Measurements from ENCODE around the gene SPRR5.

Gene SPRR5

DNA sequence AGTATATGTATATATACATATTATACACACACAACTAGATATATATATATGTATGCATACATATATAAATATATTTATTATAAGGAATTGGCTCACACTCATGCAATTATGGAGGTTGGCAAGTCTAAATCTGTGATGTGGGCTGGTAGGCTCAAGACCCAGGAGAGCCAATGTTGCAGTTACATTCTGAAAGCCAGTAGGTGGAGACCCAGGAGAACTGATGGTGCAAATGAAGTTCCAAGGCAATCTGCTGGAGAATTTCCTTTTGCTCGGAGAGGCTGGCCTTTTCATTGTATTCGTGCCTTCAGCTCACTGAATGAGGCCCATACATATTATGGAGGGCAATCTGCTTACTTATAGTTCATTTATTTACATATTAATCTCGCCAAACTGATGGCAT lies 29.2 kb upstream of the SPRR5 start:
- no peaks in the 10 kb centered on the region for H3K79me2 ChIP-seq (ENCODE audit: insufficient read depth, low read depth)
- TF ChIP-seq, protein P1, sequence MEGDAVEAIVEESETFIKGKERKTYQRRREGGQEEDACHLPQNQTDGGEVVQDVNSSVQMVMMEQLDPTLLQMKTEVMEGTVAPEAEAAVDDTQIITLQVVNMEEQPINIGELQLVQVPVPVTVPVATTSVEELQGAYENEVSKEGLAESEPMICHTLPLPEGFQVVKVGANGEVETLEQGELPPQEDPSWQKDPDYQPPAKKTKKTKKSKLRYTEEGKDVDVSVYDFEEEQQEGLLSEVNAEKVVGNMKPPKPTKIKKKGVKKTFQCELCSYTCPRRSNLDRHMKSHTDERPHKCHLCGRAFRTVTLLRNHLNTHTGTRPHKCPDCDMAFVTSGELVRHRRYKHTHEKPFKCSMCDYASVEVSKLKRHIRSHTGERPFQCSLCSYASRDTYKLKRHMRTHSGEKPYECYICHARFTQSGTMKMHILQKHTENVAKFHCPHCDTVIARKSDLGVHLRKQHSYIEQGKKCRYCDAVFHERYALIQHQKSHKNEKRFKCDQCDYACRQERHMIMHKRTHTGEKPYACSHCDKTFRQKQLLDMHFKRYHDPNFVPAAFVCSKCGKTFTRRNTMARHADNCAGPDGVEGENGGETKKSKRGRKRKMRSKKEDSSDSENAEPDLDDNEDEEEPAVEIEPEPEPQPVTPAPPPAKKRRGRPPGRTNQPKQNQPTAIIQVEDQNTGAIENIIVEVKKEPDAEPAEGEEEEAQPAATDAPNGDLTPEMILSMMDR (conservative IDR thresholded peaks at IDR 0.05; ENCODE audit: low read depth, low read length): no peak
- no peaks in the 10 kb centered on the region for H3K36me3 ChIP-seq (ENCODE audit: insufficient read depth)
- no peak overlapping the region for H3K4me2 ChIP-seq
- H3K4me3 ChIP-seq (IDR thresholded peaks at IDR 0.05; ENCODE audit: insufficient read depth, low read depth, low read length): no peak overlapping the region
- H2AFZ ChIP-seq (ENCODE audit: low read depth): no peak overlapping the region
- H3K9ac ChIP-seq: no peak overlapping the region
- no peaks in the 10 kb centered on the region for H4K20me1 ChIP-seq (ENCODE audit: insufficient read depth)
- H3K4me1 ChIP-seq (ENCODE audit: low read depth, poor library complexity, severe bottlenecking): no peaks in the 10 kb centered on the region
- no peak overlapping the region for H3K27ac ChIP-seq
- no peaks in the 10 kb centered on the region for H3K27me3 ChIP-seq (ENCODE audit: insufficient read depth, low read depth)

DNA sequence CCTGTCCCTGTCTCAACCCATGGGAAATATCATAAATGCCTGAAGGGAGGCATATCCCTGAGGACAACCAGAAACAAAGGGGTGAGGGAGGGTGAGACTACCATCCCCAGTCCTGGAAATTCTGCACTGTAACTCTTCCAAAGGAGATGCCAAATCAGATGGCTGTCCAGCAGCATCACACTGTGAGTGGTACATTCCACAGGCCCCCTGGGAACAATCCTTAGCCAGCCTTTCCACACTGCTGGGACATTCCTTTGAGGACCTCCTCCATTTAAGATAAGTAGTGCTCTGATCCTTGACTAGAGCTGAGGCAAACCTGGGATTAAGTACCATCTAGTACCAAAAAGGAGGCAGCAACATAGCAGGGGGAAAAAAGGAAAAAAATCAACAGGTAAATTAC lies 27.9 kb upstream of the SPRR5 start:
- no peaks in the 10 kb centered on the region for H3K27me3 ChIP-seq (ENCODE audit: insufficient read depth, low read depth)
- no peaks in the 10 kb centered on the region for H3K79me2 ChIP-seq (ENCODE audit: insufficient read depth, low read depth)
- TF ChIP-seq, protein P1 (conservative IDR thresholded peaks at IDR 0.05; ENCODE audit: low read depth, low read length): no peak
- no peak overlapping the region for H3K4me3 ChIP-seq (IDR thresholded peaks at IDR 0.05; ENCODE audit: insufficient read depth, low read depth, low read length)
- H3K36me3 ChIP-seq (ENCODE audit: insufficient read depth): no peaks in the 10 kb centered on the region
- H3K27ac ChIP-seq: no peak overlapping the region
- H3K9ac ChIP-seq: no peak overlapping the region
- no peaks in the 10 kb centered on the region for H3K4me1 ChIP-seq (ENCODE audit: low read depth, poor library complexity, severe bottlenecking)
- no peaks in the 10 kb centered on the region for H4K20me1 ChIP-seq (ENCODE audit: insufficient read depth)
- no peak overlapping the region for H3K4me2 ChIP-seq
- no peak overlapping the region for H2AFZ ChIP-seq (ENCODE audit: low read depth)

DNA sequence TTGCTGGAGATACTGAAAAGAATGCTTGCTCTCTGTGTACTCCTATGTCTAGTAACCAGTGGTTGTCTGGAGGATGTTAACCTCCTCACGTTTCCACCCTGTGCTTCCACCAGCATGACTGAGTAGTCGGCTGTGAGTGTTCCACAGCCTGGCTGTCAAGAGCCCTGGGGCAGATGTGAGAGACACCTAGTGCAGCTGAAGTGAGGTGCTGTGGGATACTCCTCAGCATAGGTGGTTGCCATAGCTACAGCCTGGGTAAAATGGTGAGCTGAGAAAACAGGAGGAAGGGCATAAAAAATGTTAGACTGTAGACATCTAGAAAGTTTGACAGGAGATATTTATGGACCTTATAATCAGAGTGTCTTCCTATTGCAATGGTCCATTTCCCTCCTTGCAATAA lies 22.8 kb upstream of the SPRR5 start:
- TF ChIP-seq, protein P1 (conservative IDR thresholded peaks at IDR 0.05; ENCODE audit: low read depth, low read length): no peak
- Histone ChIP-seq H3K4me1 (ENCODE audit: low read depth, poor library complexity, severe bottlenecking) (no peaks in the 10 kb centered on the region), H3K79me2 (ENCODE audit: insufficient read depth, low read depth) (no peaks in the 10 kb centered on the region), H4K20me1 (ENCODE audit: insufficient read depth) (no peaks in the 10 kb centered on the region), H3K27me3 (ENCODE audit: insufficient read depth, low read depth) (no peaks in the 10 kb centered on the region), H3K4me2 (no peak overlapping the region), H3K27ac (no peak overlapping the region), H3K4me3 (IDR thresholded peaks at IDR 0.05; ENCODE audit: insufficient read depth, low read depth, low read length) (no peak overlapping the region), H3K9ac (no peak overlapping the region), H2AFZ (ENCODE audit: low read depth) (no peak overlapping the region), H3K36me3 (ENCODE audit: insufficient read depth) (no peaks in the 10 kb centered on the region)

DNA sequence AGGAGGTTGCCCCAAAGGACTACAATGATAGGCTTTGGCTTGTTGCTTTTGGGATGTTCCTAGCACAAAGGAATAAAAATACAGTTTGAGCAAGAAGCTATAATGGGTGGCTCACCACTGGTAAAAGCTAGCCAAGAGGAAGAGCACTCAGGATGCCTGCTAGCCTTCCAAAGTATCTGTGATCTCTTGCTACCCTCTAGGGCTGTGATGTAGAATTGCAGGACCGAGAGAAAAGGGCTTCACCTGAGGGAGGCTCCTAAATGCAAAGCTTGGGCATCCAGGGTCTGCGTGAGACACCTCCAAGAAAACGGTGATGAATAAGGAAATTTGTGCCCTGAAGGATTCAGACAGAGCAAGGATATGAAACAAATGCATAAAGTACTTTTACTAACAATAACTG lies 20.9 kb upstream of the SPRR5 start:
- Histone ChIP-seq H3K36me3 (ENCODE audit: insufficient read depth) (no peaks in the 10 kb centered on the region), H3K4me3 (IDR thresholded peaks at IDR 0.05; ENCODE audit: insufficient read depth, low read depth, low read length) (no peak overlapping the region), H3K4me1 (ENCODE audit: low read depth, poor library complexity, severe bottlenecking) (no peaks in the 10 kb centered on the region), H3K79me2 (ENCODE audit: insufficient read depth, low read depth) (no peaks in the 10 kb centered on the region), H3K4me2 (no peak overlapping the region), H3K27ac (no peak overlapping the region), H3K9ac (no peak overlapping the region), H3K27me3 (ENCODE audit: insufficient read depth, low read depth) (no peaks in the 10 kb centered on the region), H4K20me1 (ENCODE audit: insufficient read depth) (no peaks in the 10 kb centered on the region), H2AFZ (ENCODE audit: low read depth) (no peak overlapping the region)
- TF ChIP-seq, protein P1 (conservative IDR thresholded peaks at IDR 0.05; ENCODE audit: low read depth, low read length): peak; percentile 80

DNA sequence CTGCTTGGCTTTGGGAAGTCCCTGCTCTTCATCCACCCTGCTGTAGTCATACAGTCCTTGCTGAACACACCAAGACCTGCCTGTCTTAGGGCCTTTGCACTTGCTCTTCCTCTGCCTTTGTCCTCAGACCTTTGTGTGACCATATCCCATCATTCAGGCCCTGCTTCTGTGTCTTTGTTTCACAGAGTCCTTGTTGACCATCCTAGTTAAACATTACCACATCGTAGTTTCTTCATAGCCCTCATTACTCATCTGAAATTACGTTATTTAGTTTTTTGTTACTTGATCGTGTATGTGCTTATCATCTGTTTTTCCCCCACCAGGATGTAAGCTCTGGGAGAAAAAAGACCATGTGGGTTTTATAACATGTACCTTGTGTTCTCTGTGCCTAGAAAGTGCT lies 18.3 kb upstream of the SPRR5 start:
- Histone ChIP-seq H3K36me3 (ENCODE audit: insufficient read depth) (no peaks in the 10 kb centered on the region), H3K27ac (no peak overlapping the region), H3K4me1 (ENCODE audit: low read depth, poor library complexity, severe bottlenecking) (no peaks in the 10 kb centered on the region), H4K20me1 (ENCODE audit: insufficient read depth) (no peaks in the 10 kb centered on the region), H2AFZ (ENCODE audit: low read depth) (no peak overlapping the region), H3K9ac (no peak overlapping the region), H3K27me3 (ENCODE audit: insufficient read depth, low read depth) (no peaks in the 10 kb centered on the region), H3K4me3 (IDR thresholded peaks at IDR 0.05; ENCODE audit: insufficient read depth, low read depth, low read length) (no peak overlapping the region), H3K79me2 (ENCODE audit: insufficient read depth, low read depth) (no peaks in the 10 kb centered on the region), H3K4me2 (no peak overlapping the region)
- TF ChIP-seq, protein P1 (conservative IDR thresholded peaks at IDR 0.05; ENCODE audit: low read depth, low read length): no peak
